B cell (primary cell): Measurements from ENCODE around the gene ITPR2.

Experiments
- CTCF ChIP-seq: fragments of 200-600 bp; IDR thresholded peaks from one replicate; pipeline ENCODE4 v1.8.0; 2022; ENCODE audit warnings: antibody characterized with exemption, mild to moderate bottlenecking
- EZH2 ChIP-seq: IDR thresholded peaks from 2 replicates; pipeline ENCODE4 v1.6.1; 2012; ENCODE audit warnings: borderline replicate concordance, low read depth, mild to moderate bottlenecking, moderate library complexity, low read length; ENCODE audit not compliant: insufficient read depth, poor library complexity, severe bottlenecking

- TF ChIP-seq CTCF (no peak), EZH2 (no peak)
These were observed 344.6 kb downstream of the ITPR2 start for GRCh38 chr12:26488351-26488750.
